WTC11 (cell line): ENCODE results near the gene STK40. TPM values are rescaled to one million over a fixed set of nuclear protein-coding genes. Genes with fewer than 3 reads are reported as not detected.

Source experiments
- ATAC-seq: fragments of 200-7000 bp; cut with Tn5 transposase; 2 replicates; pipeline ENCODE4 v1.10.0; 2021; ENCODE audit warnings: mild to moderate bottlenecking, moderate library complexity
- CTCF ChIA-PET: fragments of 300-600 bp; sonication (Branson Sonifier 250); formaldehyde crosslinking; loops from one replicate; lab custom pipeline; 2021; ENCODE audit warnings: antibody characterized with exemption; lab: Charles Lee
- POLR2A ChIA-PET: fragments of 350-600 bp; sonication (Branson Sonifier 250); formaldehyde crosslinking; loops from one replicate; lab custom pipeline; 2021; ENCODE audit warnings: antibody characterized with exemption; lab: Charles Lee
- DNase-seq: peaks from one replicate; pipeline ENCODE4 v3.0.0; 2021; ENCODE audit warnings: low spot score
- H3K27ac Mint-ChIP-seq: 2 replicates; pipeline ENCODE4 v1.8.0; 2021; ENCODE audit warnings: mixed read lengths
- H3K27me3 Mint-ChIP-seq: 2 replicates; pipeline ENCODE4 v1.8.0; 2021; ENCODE audit warnings: low read depth, mild to moderate bottlenecking, moderate library complexity, mixed read lengths
- H3K36me3 Mint-ChIP-seq: 2 replicates; pipeline ENCODE4 v1.8.0; 2021; ENCODE audit warnings: mixed read lengths
- H3K4me1 Mint-ChIP-seq: 2 replicates; pipeline ENCODE4 v1.8.0; 2022; ENCODE audit warnings: mixed read lengths
- H3K4me3 Mint-ChIP-seq: 2 replicates; pipeline ENCODE4 v1.8.0; 2021; ENCODE audit warnings: mild to moderate bottlenecking, moderate library complexity, mixed read lengths
- H3K9me3 Mint-ChIP-seq: 2 replicates; pipeline ENCODE4 v1.8.0; 2021; ENCODE audit warnings: mixed read lengths
- EMX1 ChIP-seq: fragments of 250-450 bp; sonication (Bioruptor Pico); IDR thresholded peaks from 2 replicates; pipeline ENCODE4 v1.8.0; 2021; ENCODE audit warnings: mild to moderate bottlenecking
- JAZF1 ChIP-seq: fragments of 250-450 bp; sonication (Bioruptor Pico); IDR thresholded peaks from 2 replicates; pipeline ENCODE4 v1.9.0; 2021; ENCODE audit warnings: moderate library complexity, mild to moderate bottlenecking, inconsistent platforms
- JUN ChIP-seq: sonication (generic); formaldehyde crosslinking; IDR thresholded peaks from 2 replicates; pipeline ENCODE4 v1.8.0; 2023; ENCODE audit warnings: mild to moderate bottlenecking, missing genetic modification reagents
- MXD4 ChIP-seq: fragments of 250-450 bp; sonication (Bioruptor Pico); IDR thresholded peaks from 2 replicates; pipeline ENCODE4 v1.8.0; 2021; ENCODE audit warnings: mild to moderate bottlenecking, moderate library complexity, borderline replicate concordance
- NR3C1 ChIP-seq: sonication (generic); formaldehyde crosslinking; conservative IDR thresholded peaks from 2 replicates; pipeline ENCODE4 v1.8.1; 2023; ENCODE audit warnings: low read depth, mild to moderate bottlenecking, missing genetic modification reagents
- OVOL2 ChIP-seq: fragments of 250-450 bp; sonication (Bioruptor Pico); IDR thresholded peaks from 2 replicates; pipeline ENCODE4 v1.9.0; 2021; ENCODE audit warnings: mild to moderate bottlenecking, borderline replicate concordance
- SOX15 ChIP-seq: fragments of 250-450 bp; sonication (Bioruptor Pico); IDR thresholded peaks from 2 replicates; pipeline ENCODE4 v1.9.0; 2021; ENCODE audit warnings: mild to moderate bottlenecking
- ZNF263 ChIP-seq: sonication (generic); formaldehyde crosslinking; IDR thresholded peaks from 2 replicates; pipeline ENCODE4 v1.8.1; 2022; ENCODE audit warnings: low read depth, mild to moderate bottlenecking, moderate library complexity, missing genetic modification reagents
- ZNF416 ChIP-seq: fragments of 250-450 bp; sonication (Bioruptor Pico); IDR thresholded peaks from 2 replicates; pipeline ENCODE4 v1.9.0; 2021; ENCODE audit warnings: mild to moderate bottlenecking, inconsistent platforms
- total RNA-seq: library from RNA; stranded (reverse); gene quantifications from 3 replicates; pipeline ENCODE4 v1.2.3, GENCODE V29; 2021
- TF ChIP-seq, protein P1 (sequence below): sonication (generic); formaldehyde crosslinking; conservative IDR thresholded peaks from 2 replicates; pipeline ENCODE4 v1.8.1; 2023; ENCODE audit warnings: mild to moderate bottlenecking, low read depth, missing genetic modification reagents, moderate library complexity
- TF ChIP-seq, protein P2 (sequence below): sonication (generic); formaldehyde crosslinking; IDR thresholded peaks from 2 replicates; pipeline ENCODE4 v1.8.1; 2023; ENCODE audit warnings: mild to moderate bottlenecking, missing genetic modification reagents
- TF ChIP-seq, protein P3 (sequence below): fragments of 250-450 bp; sonication (Bioruptor Pico); IDR thresholded peaks from 2 replicates; pipeline ENCODE4 v1.9.0; 2021; ENCODE audit warnings: mild to moderate bottlenecking
- TF ChIP-seq, protein P4 (sequence below): sonication (generic); formaldehyde crosslinking; IDR thresholded peaks from 2 replicates; pipeline ENCODE4 v1.8.0; 2023; ENCODE audit warnings: missing genetic modification reagents, mild to moderate bottlenecking, borderline replicate concordance
- TF ChIP-seq, protein P5 (sequence below): sonication (generic); formaldehyde crosslinking; IDR thresholded peaks from 2 replicates; pipeline ENCODE4 v1.8.0; 2023; ENCODE audit warnings: mild to moderate bottlenecking, missing genetic modification reagents
- TF ChIP-seq, protein P6 (sequence below): sonication (generic); formaldehyde crosslinking; IDR thresholded peaks from 2 replicates; pipeline ENCODE4 v1.8.1; 2022; ENCODE audit warnings: low read depth, mild to moderate bottlenecking, moderate library complexity, missing genetic modification reagents, borderline replicate concordance
- TF ChIP-seq, protein P7 (sequence below): fragments of 250-450 bp; sonication (Bioruptor Pico); IDR thresholded peaks from 2 replicates; pipeline ENCODE4 v1.8.0; 2021; ENCODE audit warnings: mild to moderate bottlenecking
- TF ChIP-seq, protein P8 (sequence below): sonication (generic); formaldehyde crosslinking; conservative IDR thresholded peaks from 2 replicates; pipeline ENCODE4 v1.8.1; 2022; ENCODE audit warnings: mild to moderate bottlenecking, missing genetic modification reagents
- TF ChIP-seq, protein P9 (sequence below): fragments of 250-450 bp; sonication (Bioruptor Pico); IDR thresholded peaks from 2 replicates; pipeline ENCODE4 v2.1.2; 2022; ENCODE audit warnings: mild to moderate bottlenecking, moderate library complexity

STK40 gene
- total RNA-seq, 1 experiment from 2014 or later = 24.7 TPM

DNA sequence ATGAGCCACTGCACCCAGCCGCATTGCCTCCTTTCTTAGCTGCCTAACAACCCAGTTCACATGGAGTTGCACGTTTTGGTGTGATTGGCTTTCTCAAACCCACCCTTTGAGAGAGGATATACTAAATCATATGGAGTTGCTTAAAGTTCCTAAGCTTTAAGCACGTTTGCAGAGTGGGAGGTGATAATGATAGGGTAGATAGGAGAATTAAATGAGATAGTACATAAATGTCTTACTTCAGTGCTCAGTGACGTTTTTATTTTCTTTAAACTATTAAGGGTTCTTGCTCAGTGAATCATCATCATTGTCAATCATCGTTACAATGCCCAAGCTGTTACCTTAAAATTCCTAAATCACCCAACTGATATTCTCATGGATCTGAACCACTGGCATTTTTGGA is 82.5 kb downstream of the STK40 start:
- TF ChIP-seq, protein P1, sequence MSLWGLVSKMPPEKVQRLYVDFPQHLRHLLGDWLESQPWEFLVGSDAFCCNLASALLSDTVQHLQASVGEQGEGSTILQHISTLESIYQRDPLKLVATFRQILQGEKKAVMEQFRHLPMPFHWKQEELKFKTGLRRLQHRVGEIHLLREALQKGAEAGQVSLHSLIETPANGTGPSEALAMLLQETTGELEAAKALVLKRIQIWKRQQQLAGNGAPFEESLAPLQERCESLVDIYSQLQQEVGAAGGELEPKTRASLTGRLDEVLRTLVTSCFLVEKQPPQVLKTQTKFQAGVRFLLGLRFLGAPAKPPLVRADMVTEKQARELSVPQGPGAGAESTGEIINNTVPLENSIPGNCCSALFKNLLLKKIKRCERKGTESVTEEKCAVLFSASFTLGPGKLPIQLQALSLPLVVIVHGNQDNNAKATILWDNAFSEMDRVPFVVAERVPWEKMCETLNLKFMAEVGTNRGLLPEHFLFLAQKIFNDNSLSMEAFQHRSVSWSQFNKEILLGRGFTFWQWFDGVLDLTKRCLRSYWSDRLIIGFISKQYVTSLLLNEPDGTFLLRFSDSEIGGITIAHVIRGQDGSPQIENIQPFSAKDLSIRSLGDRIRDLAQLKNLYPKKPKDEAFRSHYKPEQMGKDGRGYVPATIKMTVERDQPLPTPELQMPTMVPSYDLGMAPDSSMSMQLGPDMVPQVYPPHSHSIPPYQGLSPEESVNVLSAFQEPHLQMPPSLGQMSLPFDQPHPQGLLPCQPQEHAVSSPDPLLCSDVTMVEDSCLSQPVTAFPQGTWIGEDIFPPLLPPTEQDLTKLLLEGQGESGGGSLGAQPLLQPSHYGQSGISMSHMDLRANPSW (CRISPR knock-in tag) = no peak
- TF ChIP-seq, protein P2, sequence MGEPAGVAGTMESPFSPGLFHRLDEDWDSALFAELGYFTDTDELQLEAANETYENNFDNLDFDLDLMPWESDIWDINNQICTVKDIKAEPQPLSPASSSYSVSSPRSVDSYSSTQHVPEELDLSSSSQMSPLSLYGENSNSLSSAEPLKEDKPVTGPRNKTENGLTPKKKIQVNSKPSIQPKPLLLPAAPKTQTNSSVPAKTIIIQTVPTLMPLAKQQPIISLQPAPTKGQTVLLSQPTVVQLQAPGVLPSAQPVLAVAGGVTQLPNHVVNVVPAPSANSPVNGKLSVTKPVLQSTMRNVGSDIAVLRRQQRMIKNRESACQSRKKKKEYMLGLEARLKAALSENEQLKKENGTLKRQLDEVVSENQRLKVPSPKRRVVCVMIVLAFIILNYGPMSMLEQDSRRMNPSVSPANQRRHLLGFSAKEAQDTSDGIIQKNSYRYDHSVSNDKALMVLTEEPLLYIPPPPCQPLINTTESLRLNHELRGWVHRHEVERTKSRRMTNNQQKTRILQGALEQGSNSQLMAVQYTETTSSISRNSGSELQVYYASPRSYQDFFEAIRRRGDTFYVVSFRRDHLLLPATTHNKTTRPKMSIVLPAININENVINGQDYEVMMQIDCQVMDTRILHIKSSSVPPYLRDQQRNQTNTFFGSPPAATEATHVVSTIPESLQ (CRISPR knock-in tag) = no peak
- TF ChIP-seq, protein P3, sequence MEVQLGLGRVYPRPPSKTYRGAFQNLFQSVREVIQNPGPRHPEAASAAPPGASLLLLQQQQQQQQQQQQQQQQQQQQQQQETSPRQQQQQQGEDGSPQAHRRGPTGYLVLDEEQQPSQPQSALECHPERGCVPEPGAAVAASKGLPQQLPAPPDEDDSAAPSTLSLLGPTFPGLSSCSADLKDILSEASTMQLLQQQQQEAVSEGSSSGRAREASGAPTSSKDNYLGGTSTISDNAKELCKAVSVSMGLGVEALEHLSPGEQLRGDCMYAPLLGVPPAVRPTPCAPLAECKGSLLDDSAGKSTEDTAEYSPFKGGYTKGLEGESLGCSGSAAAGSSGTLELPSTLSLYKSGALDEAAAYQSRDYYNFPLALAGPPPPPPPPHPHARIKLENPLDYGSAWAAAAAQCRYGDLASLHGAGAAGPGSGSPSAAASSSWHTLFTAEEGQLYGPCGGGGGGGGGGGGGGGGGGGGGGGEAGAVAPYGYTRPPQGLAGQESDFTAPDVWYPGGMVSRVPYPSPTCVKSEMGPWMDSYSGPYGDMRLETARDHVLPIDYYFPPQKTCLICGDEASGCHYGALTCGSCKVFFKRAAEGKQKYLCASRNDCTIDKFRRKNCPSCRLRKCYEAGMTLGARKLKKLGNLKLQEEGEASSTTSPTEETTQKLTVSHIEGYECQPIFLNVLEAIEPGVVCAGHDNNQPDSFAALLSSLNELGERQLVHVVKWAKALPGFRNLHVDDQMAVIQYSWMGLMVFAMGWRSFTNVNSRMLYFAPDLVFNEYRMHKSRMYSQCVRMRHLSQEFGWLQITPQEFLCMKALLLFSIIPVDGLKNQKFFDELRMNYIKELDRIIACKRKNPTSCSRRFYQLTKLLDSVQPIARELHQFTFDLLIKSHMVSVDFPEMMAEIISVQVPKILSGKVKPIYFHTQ (CRISPR knock-in tag) = no peak
- TF ChIP-seq, protein P4, sequence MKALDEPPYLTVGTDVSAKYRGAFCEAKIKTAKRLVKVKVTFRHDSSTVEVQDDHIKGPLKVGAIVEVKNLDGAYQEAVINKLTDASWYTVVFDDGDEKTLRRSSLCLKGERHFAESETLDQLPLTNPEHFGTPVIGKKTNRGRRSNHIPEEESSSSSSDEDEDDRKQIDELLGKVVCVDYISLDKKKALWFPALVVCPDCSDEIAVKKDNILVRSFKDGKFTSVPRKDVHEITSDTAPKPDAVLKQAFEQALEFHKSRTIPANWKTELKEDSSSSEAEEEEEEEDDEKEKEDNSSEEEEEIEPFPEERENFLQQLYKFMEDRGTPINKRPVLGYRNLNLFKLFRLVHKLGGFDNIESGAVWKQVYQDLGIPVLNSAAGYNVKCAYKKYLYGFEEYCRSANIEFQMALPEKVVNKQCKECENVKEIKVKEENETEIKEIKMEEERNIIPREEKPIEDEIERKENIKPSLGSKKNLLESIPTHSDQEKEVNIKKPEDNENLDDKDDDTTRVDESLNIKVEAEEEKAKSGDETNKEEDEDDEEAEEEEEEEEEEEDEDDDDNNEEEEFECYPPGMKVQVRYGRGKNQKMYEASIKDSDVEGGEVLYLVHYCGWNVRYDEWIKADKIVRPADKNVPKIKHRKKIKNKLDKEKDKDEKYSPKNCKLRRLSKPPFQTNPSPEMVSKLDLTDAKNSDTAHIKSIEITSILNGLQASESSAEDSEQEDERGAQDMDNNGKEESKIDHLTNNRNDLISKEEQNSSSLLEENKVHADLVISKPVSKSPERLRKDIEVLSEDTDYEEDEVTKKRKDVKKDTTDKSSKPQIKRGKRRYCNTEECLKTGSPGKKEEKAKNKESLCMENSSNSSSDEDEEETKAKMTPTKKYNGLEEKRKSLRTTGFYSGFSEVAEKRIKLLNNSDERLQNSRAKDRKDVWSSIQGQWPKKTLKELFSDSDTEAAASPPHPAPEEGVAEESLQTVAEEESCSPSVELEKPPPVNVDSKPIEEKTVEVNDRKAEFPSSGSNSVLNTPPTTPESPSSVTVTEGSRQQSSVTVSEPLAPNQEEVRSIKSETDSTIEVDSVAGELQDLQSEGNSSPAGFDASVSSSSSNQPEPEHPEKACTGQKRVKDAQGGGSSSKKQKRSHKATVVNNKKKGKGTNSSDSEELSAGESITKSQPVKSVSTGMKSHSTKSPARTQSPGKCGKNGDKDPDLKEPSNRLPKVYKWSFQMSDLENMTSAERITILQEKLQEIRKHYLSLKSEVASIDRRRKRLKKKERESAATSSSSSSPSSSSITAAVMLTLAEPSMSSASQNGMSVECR (CRISPR knock-in tag) = no peak
- no peak for TF ChIP-seq MXD4
- no peak for TF ChIP-seq JAZF1 (CRISPR knock-in tag)
- no peak for TF ChIP-seq JUN (CRISPR knock-in tag)
- TF ChIP-seq, protein P5, sequence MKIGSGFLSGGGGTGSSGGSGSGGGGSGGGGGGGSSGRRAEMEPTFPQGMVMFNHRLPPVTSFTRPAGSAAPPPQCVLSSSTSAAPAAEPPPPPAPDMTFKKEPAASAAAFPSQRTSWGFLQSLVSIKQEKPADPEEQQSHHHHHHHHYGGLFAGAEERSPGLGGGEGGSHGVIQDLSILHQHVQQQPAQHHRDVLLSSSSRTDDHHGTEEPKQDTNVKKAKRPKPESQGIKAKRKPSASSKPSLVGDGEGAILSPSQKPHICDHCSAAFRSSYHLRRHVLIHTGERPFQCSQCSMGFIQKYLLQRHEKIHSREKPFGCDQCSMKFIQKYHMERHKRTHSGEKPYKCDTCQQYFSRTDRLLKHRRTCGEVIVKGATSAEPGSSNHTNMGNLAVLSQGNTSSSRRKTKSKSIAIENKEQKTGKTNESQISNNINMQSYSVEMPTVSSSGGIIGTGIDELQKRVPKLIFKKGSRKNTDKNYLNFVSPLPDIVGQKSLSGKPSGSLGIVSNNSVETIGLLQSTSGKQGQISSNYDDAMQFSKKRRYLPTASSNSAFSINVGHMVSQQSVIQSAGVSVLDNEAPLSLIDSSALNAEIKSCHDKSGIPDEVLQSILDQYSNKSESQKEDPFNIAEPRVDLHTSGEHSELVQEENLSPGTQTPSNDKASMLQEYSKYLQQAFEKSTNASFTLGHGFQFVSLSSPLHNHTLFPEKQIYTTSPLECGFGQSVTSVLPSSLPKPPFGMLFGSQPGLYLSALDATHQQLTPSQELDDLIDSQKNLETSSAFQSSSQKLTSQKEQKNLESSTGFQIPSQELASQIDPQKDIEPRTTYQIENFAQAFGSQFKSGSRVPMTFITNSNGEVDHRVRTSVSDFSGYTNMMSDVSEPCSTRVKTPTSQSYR (CRISPR knock-in tag) = no peak
- TF ChIP-seq, protein P6, sequence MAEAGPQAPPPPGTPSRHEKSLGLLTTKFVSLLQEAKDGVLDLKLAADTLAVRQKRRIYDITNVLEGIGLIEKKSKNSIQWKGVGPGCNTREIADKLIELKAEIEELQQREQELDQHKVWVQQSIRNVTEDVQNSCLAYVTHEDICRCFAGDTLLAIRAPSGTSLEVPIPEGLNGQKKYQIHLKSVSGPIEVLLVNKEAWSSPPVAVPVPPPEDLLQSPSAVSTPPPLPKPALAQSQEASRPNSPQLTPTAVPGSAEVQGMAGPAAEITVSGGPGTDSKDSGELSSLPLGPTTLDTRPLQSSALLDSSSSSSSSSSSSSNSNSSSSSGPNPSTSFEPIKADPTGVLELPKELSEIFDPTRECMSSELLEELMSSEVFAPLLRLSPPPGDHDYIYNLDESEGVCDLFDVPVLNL (CRISPR knock-in tag) = no peak
- TF ChIP-seq, protein P7, sequence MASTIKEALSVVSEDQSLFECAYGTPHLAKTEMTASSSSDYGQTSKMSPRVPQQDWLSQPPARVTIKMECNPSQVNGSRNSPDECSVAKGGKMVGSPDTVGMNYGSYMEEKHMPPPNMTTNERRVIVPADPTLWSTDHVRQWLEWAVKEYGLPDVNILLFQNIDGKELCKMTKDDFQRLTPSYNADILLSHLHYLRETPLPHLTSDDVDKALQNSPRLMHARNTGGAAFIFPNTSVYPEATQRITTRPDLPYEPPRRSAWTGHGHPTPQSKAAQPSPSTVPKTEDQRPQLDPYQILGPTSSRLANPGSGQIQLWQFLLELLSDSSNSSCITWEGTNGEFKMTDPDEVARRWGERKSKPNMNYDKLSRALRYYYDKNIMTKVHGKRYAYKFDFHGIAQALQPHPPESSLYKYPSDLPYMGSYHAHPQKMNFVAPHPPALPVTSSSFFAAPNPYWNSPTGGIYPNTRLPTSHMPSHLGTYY = no peak
- no peak for TF ChIP-seq EMX1
- TF ChIP-seq ZNF416 (CRISPR knock-in tag) = no peak
- TF ChIP-seq, protein P8, sequence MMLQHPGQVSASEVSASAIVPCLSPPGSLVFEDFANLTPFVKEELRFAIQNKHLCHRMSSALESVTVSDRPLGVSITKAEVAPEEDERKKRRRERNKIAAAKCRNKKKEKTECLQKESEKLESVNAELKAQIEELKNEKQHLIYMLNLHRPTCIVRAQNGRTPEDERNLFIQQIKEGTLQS = no peak
- TF ChIP-seq, protein P9, sequence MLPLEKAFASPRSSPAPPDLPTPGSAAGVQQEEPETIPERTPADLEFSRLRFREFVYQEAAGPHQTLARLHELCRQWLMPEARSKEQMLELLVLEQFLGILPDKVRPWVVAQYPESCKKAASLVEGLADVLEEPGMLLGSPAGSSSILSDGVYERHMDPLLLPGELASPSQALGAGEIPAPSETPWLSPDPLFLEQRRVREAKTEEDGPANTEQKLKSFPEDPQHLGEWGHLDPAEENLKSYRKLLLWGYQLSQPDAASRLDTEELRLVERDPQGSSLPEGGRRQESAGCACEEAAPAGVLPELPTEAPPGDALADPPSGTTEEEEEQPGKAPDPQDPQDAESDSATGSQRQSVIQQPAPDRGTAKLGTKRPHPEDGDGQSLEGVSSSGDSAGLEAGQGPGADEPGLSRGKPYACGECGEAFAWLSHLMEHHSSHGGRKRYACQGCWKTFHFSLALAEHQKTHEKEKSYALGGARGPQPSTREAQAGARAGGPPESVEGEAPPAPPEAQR (CRISPR knock-in tag) = no peak
- no peak for TF ChIP-seq ZNF263 (CRISPR knock-in tag)
- no peak for TF ChIP-seq SOX15 (CRISPR knock-in tag)
- TF ChIP-seq OVOL2 = no peak
- TF ChIP-seq NR3C1 = no peak
- Mint-ChIP-seq H3K36me3 (peaks cover 51% of the 10 kb centered on the region), H3K4me1 (peaks cover 17% of the 10 kb centered on the region), H3K9me3 (no peaks in the 10 kb centered on the region), H3K27me3 (no peaks in the 10 kb centered on the region), H3K27ac (peak overlapping the region; percentile 37; the same call in 1 of the 2 replicates), H3K4me3 (no peak overlapping the region)
- ChIA-PET CTCF (interaction anchor here (0.7 to 1.6 kb wide), 5 partner anchors 18 to 142 kb away, joined by 3 read pairs; no protein-coding TSS in a partner anchor), POLR2A (no interaction called here)
- ATAC-seq (no peak), DNase-seq (no peak)
